Parathyroid adenoma (tissue), 2 donors: ENCODE results near the gene MYCT1.
A peak's percentile ranks its signal among the peaks of the same experiment; 100 is the strongest.

Source experiments
- H2AFZ ChIP-seq: fragments of 300-600 bp; sonication (generic); one replicate; pipeline ENCODE4 v1.7.0; 2017; ENCODE audit warnings: antibody characterized with exemption, mild to moderate bottlenecking
- H3K27ac ChIP-seq: fragments of 300-600 bp; sonication (generic); one replicate; pipeline ENCODE4 v1.7.0; 2017
- H3K27me3 ChIP-seq: fragments of 300-600 bp; sonication (generic); one replicate; pipeline ENCODE4 v1.7.0; 2017; ENCODE audit warnings: low read length; ENCODE audit not compliant: control insufficient read depth, insufficient read depth
- H3K36me3 ChIP-seq: fragments of 300-600 bp; sonication (generic); one replicate; pipeline ENCODE4 v1.7.0; 2017; ENCODE audit warnings: low read length; ENCODE audit not compliant: control insufficient read depth, insufficient read depth
- H3K4me1 ChIP-seq: fragments of 300-600 bp; sonication (generic); one replicate; pipeline ENCODE4 v1.7.0; 2017; ENCODE audit warnings: control low read depth
- H3K4me2 ChIP-seq: fragments of 300-600 bp; sonication (generic); one replicate; pipeline ENCODE4 v1.7.0; 2017; ENCODE audit warnings: low read length
- H3K4me3 ChIP-seq: fragments of 300-600 bp; sonication (generic); one replicate; pipeline ENCODE4 v1.7.0; 2017; ENCODE audit warnings: low read depth, low read length
- H3K79me2 ChIP-seq: fragments of 300-600 bp; sonication (generic); one replicate; pipeline ENCODE4 v1.7.0; 2017; ENCODE audit warnings: control low read depth
- H3K9ac ChIP-seq: fragments of 300-600 bp; sonication (generic); one replicate; pipeline ENCODE4 v1.7.0; 2017; ENCODE audit warnings: mild to moderate bottlenecking
- H3K9me3 ChIP-seq: fragments of 300-600 bp; sonication (generic); one replicate; pipeline ENCODE4 v1.7.0; 2017; ENCODE audit warnings: low read length; ENCODE audit not compliant: control insufficient read depth
- CTCF ChIP-seq: fragments of 300-600 bp; sonication (generic); IDR thresholded peaks from one replicate; pipeline ENCODE4 v1.7.0; 2017; ENCODE audit warnings: antibody characterized with exemption, mild to moderate bottlenecking
- donor health status: primary hyperparathyroidism.

Gene MYCT1

GRCh38 chr6:152697634-152698033, at the start of gene MYCT1:
Gene MYCT1 (plus strand): TSS chr6:152697897. CDS start chr6:152697903, 6 bp downstream.
- no peak within 1 kb of the TSS for H3K27ac ChIP-seq
- H2AFZ ChIP-seq = no peak within 1 kb of the TSS
- no peaks in the 10 kb centered on the region for H3K36me3 ChIP-seq
- H3K79me2 ChIP-seq = no peaks in the 10 kb centered on the region
- H3K4me3 ChIP-seq = peak within 1 kb of the TSS; percentile 12
- no peaks in the 10 kb centered on the region for H3K9me3 ChIP-seq
- no peaks in the 10 kb centered on the region for H3K4me1 ChIP-seq
- no peak within 1 kb of the TSS for H3K9ac ChIP-seq
- no peak within 1 kb of the TSS for H3K4me2 ChIP-seq
- H3K27me3 ChIP-seq = no peaks in the 10 kb centered on the region
- no peak for TF ChIP-seq CTCF

- Histone ChIP-seq H3K36me3 (no peaks in the 10 kb centered on the region), H3K4me2 (no peak overlapping the region), H3K4me1 (no peaks in the 10 kb centered on the region), H3K9ac (no peak overlapping the region), H3K4me3 (no peak overlapping the region), H3K27ac (no peak overlapping the region), H3K79me2 (no peaks in the 10 kb centered on the region), H2AFZ (no peak overlapping the region), H3K9me3 (no peaks in the 10 kb centered on the region), H3K27me3 (no peaks in the 10 kb centered on the region)
- TF ChIP-seq CTCF = no peak
Observed at GRCh38 chr6:152648105-152648504, 49.6 kb upstream of the MYCT1 start.

- H3K4me3 ChIP-seq = no peak overlapping the region
- TF ChIP-seq CTCF = no peak
- no peak overlapping the region for H3K9ac ChIP-seq
- no peaks in the 10 kb centered on the region for H3K79me2 ChIP-seq
- no peaks in the 10 kb centered on the region for H3K36me3 ChIP-seq
- H2AFZ ChIP-seq = no peak overlapping the region
- H3K9me3 ChIP-seq = no peaks in the 10 kb centered on the region
- no peaks in the 10 kb centered on the region for H3K27me3 ChIP-seq
- H3K4me2 ChIP-seq = no peak overlapping the region
- H3K27ac ChIP-seq = no peak overlapping the region
- H3K4me1 ChIP-seq = no peaks in the 10 kb centered on the region
Observed at GRCh38 chr6:152651986-152652385, 45.7 kb upstream of the MYCT1 start.

GRCh38 chr6:152661776-152662175, 35.9 kb upstream of the MYCT1 start:
- Histone ChIP-seq H3K4me1 (no peaks in the 10 kb centered on the region), H3K4me3 (no peak overlapping the region), H2AFZ (no peak overlapping the region), H3K27ac (no peak overlapping the region), H3K27me3 (no peaks in the 10 kb centered on the region), H3K79me2 (no peaks in the 10 kb centered on the region), H3K9ac (no peak overlapping the region), H3K9me3 (no peaks in the 10 kb centered on the region), H3K4me2 (no peak overlapping the region), H3K36me3 (no peaks in the 10 kb centered on the region)
- no peak for TF ChIP-seq CTCF

GRCh38 chr6:152669895-152670294, 27.8 kb upstream of the MYCT1 start:
- Histone ChIP-seq H3K9me3 (no peaks in the 10 kb centered on the region), H3K4me3 (no peak overlapping the region), H3K9ac (no peak overlapping the region), H3K36me3 (no peaks in the 10 kb centered on the region), H2AFZ (no peak overlapping the region), H3K27ac (no peak overlapping the region), H3K79me2 (no peaks in the 10 kb centered on the region), H3K4me1 (no peaks in the 10 kb centered on the region), H3K4me2 (no peak overlapping the region), H3K27me3 (no peaks in the 10 kb centered on the region)
- TF ChIP-seq CTCF = no peak
